Activated CD4-positive, CD25-positive, alpha-beta regulatory T cell (primary cell): ENCODE results near the gene SSTR4.

Experiments used
- DNase-seq, 4 experiments: peaks; one replicate each; lab custom pipeline; 2025; lab: John Stamatoyannopoulos, UW

SSTR4 gene

GRCh38 chr20:23087587-23088251 lies 52.6 kb downstream of the SSTR4 start:
- DNase-seq = no peak
